ENCODE data around the gene SLC12A9.

GRCh38 chr7:100808354-100808875, 44.1 kb upstream of the SLC12A9 start:
- no peak for TF ChIP-seq USF1 (IDR thresholded peaks at IDR 0.05)
- TF ChIP-seq TEAD4 (IDR thresholded peaks at IDR 0.05): no peak
- TF ChIP-seq REST (IDR thresholded peaks at IDR 0.05; ENCODE audit: low read depth): no peak
- TF ChIP-seq ZBTB7A (IDR thresholded peaks at IDR 0.05; ENCODE audit: low read depth): no peak
- TF ChIP-seq TAF1 (IDR thresholded peaks at IDR 0.05; ENCODE audit: low read depth): no peak
